Retina (tissue), 1 donor: Measurements from ENCODE around the gene FXYD2.
A peak's percentile ranks its signal among the peaks of the same experiment; 100 is the strongest.
"Not testable (repeated sequence)": the region's sequence is repeated elsewhere in the genome, so short reads cannot be mapped to it uniquely, and the experiment has no call there.

Experiments
- DNase-seq: peaks from one replicate; pipeline ENCODE4 v3.0.0-alpha.2; 2016

Gene FXYD2

GRCh38 chr11:117819096-117820040 is 5.2 kb downstream of the FXYD2 start:
- peak; percentile 84 for DNase-seq

- no peak for DNase-seq
These were observed 6.3 kb downstream of the FXYD2 start for GRCh38 chr11:117818041-117818873.

- peak; percentile 92 for DNase-seq
These were observed 7.0 kb downstream of the FXYD2 start for GRCh38 chr11:117817368-117818040.

GRCh38 chr11:117816846-117817367 is 7.6 kb downstream of the FXYD2 start:
- peak; percentile 44 for DNase-seq

- DNase-seq = peak; percentile 82
These were observed 8.3 kb downstream of the FXYD2 start for GRCh38 chr11:117816151-117816741.

- DNase-seq = no peak
These were observed 9.2 kb downstream of the FXYD2 start for GRCh38 chr11:117815262-117815803.

- peak; percentile 79 for DNase-seq
These were observed 9.7 kb downstream of the FXYD2 start for GRCh38 chr11:117814766-117815261.

GRCh38 chr11:117814204-117814765 is 10.3 kb downstream of the FXYD2 start:
- no peak for DNase-seq

- DNase-seq = not testable (repeated sequence)
These were observed 14.5 kb downstream of the FXYD2 start for GRCh38 chr11:117810056-117810451.

GRCh38 chr11:117809236-117810055 is 15.1 kb downstream of the FXYD2 start:
- peak; percentile 83 for DNase-seq

GRCh38 chr11:117808784-117809183 is 15.8 kb downstream of the FXYD2 start:
- DNase-seq = no peak

- DNase-seq = peak; percentile 71
These were observed 16.8 kb downstream of the FXYD2 start for GRCh38 chr11:117807482-117808327.

- DNase-seq = no peak
These were observed 17.7 kb downstream of the FXYD2 start for GRCh38 chr11:117806846-117807245.

- no peak for DNase-seq
These were observed 19.5 kb downstream of the FXYD2 start for GRCh38 chr11:117805045-117805444.

GRCh38 chr11:117803896-117804295 is 20.6 kb downstream of the FXYD2 start:
- DNase-seq = no peak

GRCh38 chr11:117799634-117800033 is 24.9 kb downstream of the FXYD2 start:
- DNase-seq = no peak

- peak; percentile 73 for DNase-seq
These were observed 27.5 kb downstream of the FXYD2 start, which contains the start of gene DSCAML1 for GRCh38 chr11:117796872-117797529. TSS of gene DSCAML1 (minus strand) at chr11:117797216. CDS start at chr11:117797079, 137 bp downstream.

- no peak for DNase-seq
These were observed 28.1 kb downstream of the FXYD2 start for GRCh38 chr11:117796456-117796871.
